ENCODE data around the gene ANKRD9.

The ANKRD9 gene

GRCh38 chr14:102471921-102472790 lies 37.4 kb downstream of the ANKRD9 start:
- DNase-seq (ENCODE audit: low read depth), result no peak

- no peak for DNase-seq (ENCODE audit: low read depth)
Measured at GRCh38 chr14:102469261-102469660, 40.3 kb downstream of the ANKRD9 start.

- no peak for DNase-seq (ENCODE audit: low read depth)
Measured at GRCh38 chr14:102464846-102465341, 44.7 kb downstream of the ANKRD9 start.

GRCh38 chr14:102464006-102464405 lies 45.6 kb downstream of the ANKRD9 start:
- DNase-seq (ENCODE audit: low read depth), result no peak

- DNase-seq (ENCODE audit: low read depth), result no peak
Measured at GRCh38 chr14:102462391-102462790, 47.2 kb downstream of the ANKRD9 start.

GRCh38 chr14:102461490-102462338 lies 47.9 kb downstream of the ANKRD9 start:
- no peak for DNase-seq (ENCODE audit: low read depth)

GRCh38 chr14:102457509-102457908 lies 52.1 kb downstream of the ANKRD9 start:
- DNase-seq (ENCODE audit: low read depth), result no peak

GRCh38 chr14:102454711-102455110 lies 54.9 kb downstream of the ANKRD9 start:
- DNase-seq (ENCODE audit: low read depth), result no peak

- no peak for DNase-seq (ENCODE audit: low read depth)
Measured at GRCh38 chr14:102452302-102452701, 57.3 kb downstream of the ANKRD9 start.

Measured in stimulated activated CD8-positive, alpha-beta memory T cell treated with anti-CD3 and anti-CD28 coated beads, Interleukin-12 subunit alpha, Interleukin-12 subunit beta, amount 100 ng/mL, for 1 hour (primary cell).